Measurements from ENCODE around the gene BAX. TPM values are rescaled to one million over a fixed set of nuclear protein-coding genes. Genes with fewer than 3 reads are reported as not detected.

Gene BAX
- total RNA-seq, 1 experiment from 2014 or later = 107 TPM

- peaks cover 9% of the 10 kb centered on the region for H3K36me3 ChIP-seq (ENCODE audit: control insufficient read depth, insufficient read depth, low read length)
Measured at GRCh38 chr19:48913114-48913889, 41.4 kb upstream of the BAX start.

GRCh38 chr19:48914181-48914580 is 40.5 kb upstream of the BAX start:
- H3K4me1 ChIP-seq = no peaks in the 10 kb centered on the region
- no peak for DNase-seq
- H3K9me3 ChIP-seq = no peaks in the 10 kb centered on the region
- H3K4me3 ChIP-seq (ENCODE audit: low read depth, low read length) = no peak overlapping the region
- no peak overlapping the region for H3K27ac Mint-ChIP-seq (ENCODE audit: unreplicated experiment)
- H3K36me3 ChIP-seq (ENCODE audit: control insufficient read depth, insufficient read depth, low read length) = peaks cover 10% of the 10 kb centered on the region
- ChIA-PET CTCF (no interaction called here), POLR2A (no interaction called here)
- TF ChIP-seq CTCF (IDR thresholded peaks at IDR 0.05; ENCODE audit: insufficient read depth in 1 of 2, low read depth in 1 of 2, low read length in 1 of 2, severe bottlenecking in 1 of 2, unreplicated experiment in 1 of 2) = no peak
- H3K27me3 ChIP-seq (replicated peaks; ENCODE audit: control insufficient read depth, insufficient read depth, low read length) = no peaks in the 10 kb centered on the region
- peaks cover 42% of the 10 kb centered on the region for H3K36me3 Mint-ChIP-seq (ENCODE audit: insufficient read depth, unreplicated experiment)
- H3K9me3 Mint-ChIP-seq (ENCODE audit: unreplicated experiment) = no peaks in the 10 kb centered on the region
- H3K4me3 Mint-ChIP-seq (ENCODE audit: unreplicated experiment) = no peak overlapping the region
- no TSS peak for BruUV-seq (replicated peaks)
- H3K27me3 Mint-ChIP-seq (ENCODE audit: insufficient read depth, unreplicated experiment) = no peaks in the 10 kb centered on the region
- H3K4me1 Mint-ChIP-seq (ENCODE audit: low read depth, unreplicated experiment) = no peaks in the 10 kb centered on the region
- intact Hi-C loops (cut with micrococcal nuclease; ENCODE audit: unreplicated experiment) = no loop called here

More at GRCh38 chr19:48913114-48913889, 41.4 kb upstream of the BAX start:
- Mint-ChIP-seq H3K4me3 (ENCODE audit: unreplicated experiment) (no peak overlapping the region), H3K27me3 (ENCODE audit: insufficient read depth, unreplicated experiment) (no peaks in the 10 kb centered on the region), H3K4me1 (ENCODE audit: low read depth, unreplicated experiment) (peaks cover 2% of the 10 kb centered on the region), H3K36me3 (ENCODE audit: insufficient read depth, unreplicated experiment) (peaks cover 50% of the 10 kb centered on the region), H3K9me3 (ENCODE audit: unreplicated experiment) (no peaks in the 10 kb centered on the region), H3K27ac (ENCODE audit: unreplicated experiment) (no peak overlapping the region)
- DNase-seq = peak in 1 of 2 experiments; percentile 43
- H3K9me3 ChIP-seq = no peaks in the 10 kb centered on the region
- POLR2A ChIA-PET = no interaction called here
- no TSS peak for BruUV-seq (replicated peaks)
- intact Hi-C loops (cut with micrococcal nuclease; ENCODE audit: unreplicated experiment) = no loop called here
- H3K27me3 ChIP-seq (replicated peaks; ENCODE audit: control insufficient read depth, insufficient read depth, low read length) = no peaks in the 10 kb centered on the region
- peaks cover 5% of the 10 kb centered on the region for H3K4me1 ChIP-seq
- H3K4me3 ChIP-seq (ENCODE audit: low read depth, low read length) = no peak overlapping the region
- no peak for TF ChIP-seq CTCF (IDR thresholded peaks at IDR 0.05; ENCODE audit: insufficient read depth in 1 of 2, low read depth in 1 of 2, low read length in 1 of 2, severe bottlenecking in 1 of 2, unreplicated experiment in 1 of 2)
- CTCF ChIA-PET = no interaction called here

- Histone ChIP-seq H3K36me3 (ENCODE audit: control insufficient read depth, insufficient read depth, low read length) (peaks cover 10% of the 10 kb centered on the region), H3K4me3 (ENCODE audit: low read depth, low read length) (no peak overlapping the region), H3K9me3 (no peaks in the 10 kb centered on the region), H3K4me1 (no peaks in the 10 kb centered on the region), H3K27me3 (replicated peaks; ENCODE audit: control insufficient read depth, insufficient read depth, low read length) (no peaks in the 10 kb centered on the region)
- BruUV-seq (replicated peaks) = no TSS peak
- ChIA-PET CTCF (no interaction called here), POLR2A (interaction anchor here (0.6 kb wide), 1 partner anchor 212 kb away, joined by 5 read pairs; no protein-coding TSS in a partner anchor)
- peaks cover 34% of the 10 kb centered on the region for H3K36me3 Mint-ChIP-seq (ENCODE audit: insufficient read depth, unreplicated experiment)
- no peak for TF ChIP-seq CTCF (IDR thresholded peaks at IDR 0.05; ENCODE audit: insufficient read depth in 1 of 2, low read depth in 1 of 2, low read length in 1 of 2, severe bottlenecking in 1 of 2, unreplicated experiment in 1 of 2)
- H3K4me3 Mint-ChIP-seq (ENCODE audit: unreplicated experiment) = no peak overlapping the region
- no peaks in the 10 kb centered on the region for H3K27me3 Mint-ChIP-seq (ENCODE audit: insufficient read depth, unreplicated experiment)
- H3K4me1 Mint-ChIP-seq (ENCODE audit: low read depth, unreplicated experiment) = no peaks in the 10 kb centered on the region
- no peak for DNase-seq
- H3K9me3 Mint-ChIP-seq (ENCODE audit: unreplicated experiment) = no peaks in the 10 kb centered on the region
- intact Hi-C loops (cut with micrococcal nuclease; ENCODE audit: unreplicated experiment) = no loop called here
- no peak overlapping the region for H3K27ac Mint-ChIP-seq (ENCODE audit: unreplicated experiment)
Measured at GRCh38 chr19:48915757-48916156, 38.9 kb upstream of the BAX start.

Data from Caco-2 (cell line).